HepG2 (cell line): ENCODE results near the gene ACBD3. TPM values are rescaled to one million over a fixed set of nuclear protein-coding genes. Genes with fewer than 3 reads are reported as not detected.

ENCODE experiments used
- NFIB ChIP-seq: sonication (generic); formaldehyde crosslinking; IDR thresholded peaks from 2 replicates; pipeline ENCODE4 v1.9.0; 2021; ENCODE audit warnings: missing genetic modification reagents, mild to moderate bottlenecking, borderline replicate concordance
- PAF1 ChIP-seq: IDR thresholded peaks from 2 replicates; pipeline ENCODE4 v1.6.1; 2016; ENCODE audit warnings: missing genetic modification reagents, missing compliant biosample characterization
- RFX1 ChIP-seq: fragments of 450-650 bp; IDR thresholded peaks from 2 replicates; pipeline ENCODE4 v1.6.1; 2017
- SP1 ChIP-seq, 2 experiments: fragments of 450-650 bp in 1 of 2; sonication (generic) in 1 of 2; formaldehyde crosslinking in 1 of 2; IDR thresholded peaks; 2 replicates each; pipeline versions ENCODE4 v1.4.0 to v1.6.1; 2016 to 2020; ENCODE audit warnings: missing genetic modification reagents in 1 of 2
- TEAD3 ChIP-seq: optimal IDR thresholded peaks from 2 replicates; pipeline ENCODE3; 2016; ENCODE audit warnings: borderline replicate concordance
- ZFY ChIP-seq: sonication (generic); formaldehyde crosslinking; IDR thresholded peaks from 2 replicates; pipeline ENCODE4 v1.4.0; 2020; ENCODE audit warnings: missing genetic modification reagents
- polyA plus RNA-seq, 8 experiments: library from polyadenylated mRNA; depleted of rRNA in 3 of 8; stranded (reverse) in 7 of 8; unstranded in 1 of 8; fragments of >200 nt; fragmentation: Illumina TruSeq in 4 of 8; extraction: Trizol in 4 of 8; gene quantifications; 2 replicates each; pipeline versions ENCODE4 v1.2.1 to v1.2.3, GENCODE V29; 2011 to 2016; ENCODE audit warnings: low read depth in 4 of 8, missing spikeins in 1 of 8, mixed read lengths in 1 of 8; ENCODE audit not compliant: insufficient read depth in 1 of 8
- total RNA-seq, 5 experiments: library from RNA; depleted of rRNA; stranded (reverse); fragments of >200 nt; fragmentation: Illumina TruSeq; extraction: Trizol; gene quantifications; 2 replicates each; pipeline ENCODE4 v1.2.3, GENCODE V29; 2016; ENCODE audit warnings: low read depth in 1 of 5
- TF ChIP-seq, protein P1 (sequence below): sonication (generic); formaldehyde crosslinking; IDR thresholded peaks from 2 replicates; pipeline ENCODE4 v1.4.0; 2020; ENCODE audit warnings: missing genetic modification reagents, borderline replicate concordance
- TF ChIP-seq, protein P2 (sequence below): sonication (generic); formaldehyde crosslinking; IDR thresholded peaks from 2 replicates; pipeline ENCODE4 v1.9.0; 2021; ENCODE audit warnings: missing genetic modification reagents, borderline replicate concordance
- TF ChIP-seq, protein P3 (sequence below): sonication (generic); formaldehyde crosslinking; IDR thresholded peaks from 2 replicates; pipeline ENCODE4 v1.5.0; 2020; ENCODE audit warnings: mild to moderate bottlenecking, missing genetic modification reagents, borderline replicate concordance

ACBD3 gene
- total and polyA plus RNA-seq, 2 of the 13 experiments (the other 11 are each of a cell fraction or from before 2014, with no cell fraction given): 24.3 to 39.3 TPM

DNA sequence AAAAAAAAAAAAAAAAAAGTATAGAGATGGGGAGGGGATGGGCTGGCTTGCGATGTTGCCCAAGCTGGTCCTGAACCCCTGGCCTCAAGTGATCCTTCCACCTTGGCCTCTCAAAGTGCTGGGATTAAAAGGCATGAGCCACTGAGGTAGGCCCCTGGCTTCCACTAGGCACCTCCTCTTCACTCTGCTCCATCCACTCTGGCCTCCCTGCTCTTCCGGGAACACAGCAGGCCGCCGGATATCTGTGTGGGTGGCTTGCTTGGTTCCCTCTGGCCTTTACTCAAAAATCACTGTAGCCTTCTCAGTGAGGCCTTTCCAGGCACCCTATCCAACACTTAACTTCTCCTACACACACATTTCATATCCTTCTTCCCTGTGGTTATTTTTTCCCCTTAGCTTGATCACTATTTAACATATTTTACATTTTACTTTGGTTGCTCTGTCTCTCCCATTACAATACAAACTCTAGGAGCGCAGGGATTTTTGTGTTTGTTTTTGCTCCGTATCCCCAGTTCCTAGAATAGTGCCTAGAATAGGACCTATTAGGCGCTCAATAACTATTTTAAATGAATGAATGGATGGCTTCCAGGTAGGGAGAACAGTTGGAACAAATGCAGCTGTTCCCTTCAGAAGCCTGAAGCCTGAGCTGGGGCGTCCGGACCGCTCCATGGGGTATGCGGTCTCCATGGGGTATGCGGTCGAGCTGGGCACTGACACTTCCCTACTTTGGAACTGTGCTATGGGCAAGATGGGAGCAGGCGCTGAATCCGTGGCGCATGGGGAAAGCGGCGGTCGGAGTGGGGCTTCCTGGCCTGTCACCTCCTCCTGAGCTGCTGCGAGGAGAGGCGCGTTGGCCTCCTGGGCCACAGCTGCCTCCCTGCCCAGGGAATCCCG, 77.4 kb downstream of the ACBD3 start (continued):
- TF ChIP-seq, protein P1, sequence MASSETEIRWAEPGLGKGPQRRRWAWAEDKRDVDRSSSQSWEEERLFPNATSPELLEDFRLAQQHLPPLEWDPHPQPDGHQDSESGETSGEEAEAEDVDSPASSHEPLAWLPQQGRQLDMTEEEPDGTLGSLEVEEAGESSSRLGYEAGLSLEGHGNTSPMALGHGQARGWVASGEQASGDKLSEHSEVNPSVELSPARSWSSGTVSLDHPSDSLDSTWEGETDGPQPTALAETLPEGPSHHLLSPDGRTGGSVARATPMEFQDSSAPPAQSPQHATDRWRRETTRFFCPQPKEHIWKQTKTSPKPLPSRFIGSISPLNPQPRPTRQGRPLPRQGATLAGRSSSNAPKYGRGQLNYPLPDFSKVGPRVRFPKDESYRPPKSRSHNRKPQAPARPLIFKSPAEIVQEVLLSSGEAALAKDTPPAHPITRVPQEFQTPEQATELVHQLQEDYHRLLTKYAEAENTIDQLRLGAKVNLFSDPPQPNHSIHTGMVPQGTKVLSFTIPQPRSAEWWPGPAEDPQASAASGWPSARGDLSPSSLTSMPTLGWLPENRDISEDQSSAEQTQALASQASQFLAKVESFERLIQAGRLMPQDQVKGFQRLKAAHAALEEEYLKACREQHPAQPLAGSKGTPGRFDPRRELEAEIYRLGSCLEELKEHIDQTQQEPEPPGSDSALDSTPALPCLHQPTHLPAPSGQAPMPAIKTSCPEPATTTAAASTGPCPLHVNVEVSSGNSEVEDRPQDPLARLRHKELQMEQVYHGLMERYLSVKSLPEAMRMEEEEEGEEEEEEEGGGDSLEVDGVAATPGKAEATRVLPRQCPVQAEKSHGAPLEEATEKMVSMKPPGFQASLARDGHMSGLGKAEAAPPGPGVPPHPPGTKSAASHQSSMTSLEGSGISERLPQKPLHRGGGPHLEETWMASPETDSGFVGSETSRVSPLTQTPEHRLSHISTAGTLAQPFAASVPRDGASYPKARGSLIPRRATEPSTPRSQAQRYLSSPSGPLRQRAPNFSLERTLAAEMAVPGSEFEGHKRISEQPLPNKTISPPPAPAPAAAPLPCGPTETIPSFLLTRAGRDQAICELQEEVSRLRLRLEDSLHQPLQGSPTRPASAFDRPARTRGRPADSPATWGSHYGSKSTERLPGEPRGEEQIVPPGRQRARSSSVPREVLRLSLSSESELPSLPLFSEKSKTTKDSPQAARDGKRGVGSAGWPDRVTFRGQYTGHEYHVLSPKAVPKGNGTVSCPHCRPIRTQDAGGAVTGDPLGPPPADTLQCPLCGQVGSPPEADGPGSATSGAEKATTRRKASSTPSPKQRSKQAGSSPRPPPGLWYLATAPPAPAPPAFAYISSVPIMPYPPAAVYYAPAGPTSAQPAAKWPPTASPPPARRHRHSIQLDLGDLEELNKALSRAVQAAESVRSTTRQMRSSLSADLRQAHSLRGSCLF: no peak
- TF ChIP-seq, protein P2, sequence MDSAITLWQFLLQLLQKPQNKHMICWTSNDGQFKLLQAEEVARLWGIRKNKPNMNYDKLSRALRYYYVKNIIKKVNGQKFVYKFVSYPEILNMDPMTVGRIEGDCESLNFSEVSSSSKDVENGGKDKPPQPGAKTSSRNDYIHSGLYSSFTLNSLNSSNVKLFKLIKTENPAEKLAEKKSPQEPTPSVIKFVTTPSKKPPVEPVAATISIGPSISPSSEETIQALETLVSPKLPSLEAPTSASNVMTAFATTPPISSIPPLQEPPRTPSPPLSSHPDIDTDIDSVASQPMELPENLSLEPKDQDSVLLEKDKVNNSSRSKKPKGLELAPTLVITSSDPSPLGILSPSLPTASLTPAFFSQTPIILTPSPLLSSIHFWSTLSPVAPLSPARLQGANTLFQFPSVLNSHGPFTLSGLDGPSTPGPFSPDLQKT (CRISPR knock-in tag): no peak
- TF ChIP-seq PAF1 (CRISPR knock-in tag): no peak
- no peak for TF ChIP-seq NFIB (CRISPR knock-in tag)
- peak; percentile 46 for TF ChIP-seq ZFY (CRISPR knock-in tag)
- TF ChIP-seq, protein P3, sequence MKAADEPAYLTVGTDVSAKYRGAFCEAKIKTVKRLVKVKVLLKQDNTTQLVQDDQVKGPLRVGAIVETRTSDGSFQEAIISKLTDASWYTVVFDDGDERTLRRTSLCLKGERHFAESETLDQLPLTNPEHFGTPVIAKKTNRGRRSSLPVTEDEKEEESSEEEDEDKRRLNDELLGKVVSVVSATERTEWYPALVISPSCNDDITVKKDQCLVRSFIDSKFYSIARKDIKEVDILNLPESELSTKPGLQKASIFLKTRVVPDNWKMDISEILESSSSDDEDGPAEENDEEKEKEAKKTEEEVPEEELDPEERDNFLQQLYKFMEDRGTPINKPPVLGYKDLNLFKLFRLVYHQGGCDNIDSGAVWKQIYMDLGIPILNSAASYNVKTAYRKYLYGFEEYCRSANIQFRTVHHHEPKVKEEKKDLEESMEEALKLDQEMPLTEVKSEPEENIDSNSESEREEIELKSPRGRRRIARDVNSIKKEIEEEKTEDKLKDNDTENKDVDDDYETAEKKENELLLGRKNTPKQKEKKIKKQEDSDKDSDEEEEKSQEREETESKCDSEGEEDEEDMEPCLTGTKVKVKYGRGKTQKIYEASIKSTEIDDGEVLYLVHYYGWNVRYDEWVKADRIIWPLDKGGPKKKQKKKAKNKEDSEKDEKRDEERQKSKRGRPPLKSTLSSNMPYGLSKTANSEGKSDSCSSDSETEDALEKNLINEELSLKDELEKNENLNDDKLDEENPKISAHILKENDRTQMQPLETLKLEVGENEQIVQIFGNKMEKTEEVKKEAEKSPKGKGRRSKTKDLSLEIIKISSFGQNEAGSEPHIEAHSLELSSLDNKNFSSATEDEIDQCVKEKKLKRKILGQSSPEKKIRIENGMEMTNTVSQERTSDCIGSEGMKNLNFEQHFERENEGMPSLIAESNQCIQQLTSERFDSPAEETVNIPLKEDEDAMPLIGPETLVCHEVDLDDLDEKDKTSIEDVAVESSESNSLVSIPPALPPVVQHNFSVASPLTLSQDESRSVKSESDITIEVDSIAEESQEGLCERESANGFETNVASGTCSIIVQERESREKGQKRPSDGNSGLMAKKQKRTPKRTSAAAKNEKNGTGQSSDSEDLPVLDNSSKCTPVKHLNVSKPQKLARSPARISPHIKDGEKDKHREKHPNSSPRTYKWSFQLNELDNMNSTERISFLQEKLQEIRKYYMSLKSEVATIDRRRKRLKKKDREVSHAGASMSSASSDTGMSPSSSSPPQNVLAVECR (CRISPR knock-in tag): peak; percentile 52; the same call in 1 of the 2 replicates
- TF ChIP-seq RFX1: no peak
- no peak for TF ChIP-seq SP1 (IDR thresholded peaks at IDR 0.05)
- TF ChIP-seq SP1 (CRISPR knock-in tag; IDR thresholded peaks at IDR 0.05): no peak
- peak; percentile 14 for TF ChIP-seq TEAD3
